Upper lobe of left lung (tissue), 6 donors: ENCODE results near the gene TBPL2. TPM values are rescaled to one million over a fixed set of nuclear protein-coding genes. Genes with fewer than 3 reads are reported as not detected.
"Not testable (repeated sequence)": the region's sequence is repeated elsewhere in the genome, so short reads cannot be mapped to it uniquely, and the experiment has no call there.

ENCODE experiments used
- ATAC-seq, 2 donors: fragments of 200-7000 bp; cut with Tn5 transposase; one replicate each; pipeline ENCODE4 v1.9.1; 2022; ENCODE audit warnings: mild to moderate bottlenecking in 2 of 2, moderate library complexity in 2 of 2; ENCODE audit not compliant: low FRiP score in 2 of 2
- DNase-seq, 2 donors: peaks; one replicate each; pipeline ENCODE4 v3.0.0-alpha.2; 2019 to 2020
- H3K27ac ChIP-seq, 4 donors: fragments of 200-600 bp; sonication (generic); one replicate each; pipeline ENCODE4 v1.5.1; 2016 to 2019
- H3K27me3 ChIP-seq, 4 donors: fragments of 200-600 bp; sonication (generic); one replicate each; pipeline ENCODE4 v1.5.1; 2017 to 2019
- H3K36me3 ChIP-seq, 4 donors: fragments of 200-600 bp; sonication (generic); one replicate each; pipeline ENCODE4 v1.5.1; 2016 to 2019
- H3K4me1 ChIP-seq, 4 donors: fragments of 200-600 bp; sonication (generic); one replicate each; pipeline ENCODE4 v1.5.1; 2018 to 2019
- H3K4me3 ChIP-seq, 4 donors: fragments of 200-600 bp; sonication (generic); one replicate each; pipeline ENCODE4 v1.5.1; 2017 to 2019; ENCODE audit warnings: mild to moderate bottlenecking in 2 of 4, moderate library complexity in 1 of 4
- H3K9me3 ChIP-seq, 4 donors: fragments of 200-600 bp; sonication (generic); one replicate each; pipeline ENCODE4 v1.5.1; 2018 to 2019
- CTCF ChIP-seq, 6 experiments: fragments of 450-650 bp in 4 of 6; fragments of 200-600 bp in 2 of 6; sonication (generic) in 2 of 6; IDR thresholded peaks; one replicate each; pipeline ENCODE4 v1.5.1; 2016 to 2019; ENCODE audit warnings: antibody characterized with exemption in 6 of 6
- EP300 ChIP-seq, 4 donors: sonication (generic); formaldehyde crosslinking; IDR thresholded peaks; one replicate each; pipeline ENCODE4 v1.5.1; 2017; ENCODE audit warnings: antibody characterized with exemption in 4 of 4, control low read depth in 2 of 4
- POLR2A ChIP-seq, 4 donors: fragments of 450-650 bp; IDR thresholded peaks; one replicate each; pipeline ENCODE4 v1.5.1; 2016 to 2017; ENCODE audit warnings: antibody characterized with exemption in 4 of 4, mild to moderate bottlenecking in 2 of 4
- POLR2AphosphoS5 ChIP-seq, 2 donors: sonication (generic); formaldehyde crosslinking; IDR thresholded peaks; one replicate each; pipeline ENCODE4 v1.5.1; 2017; ENCODE audit warnings: antibody characterized with exemption in 2 of 2
- WGBS, 2 donors: methylation state at CpG; one replicate each; pipeline ENCODE4 v1.1.5; 2017 to 2018; 5-methylcytosine and 5-hydroxymethylcytosine counted together
- total RNA-seq, 6 donors: library from RNA; depleted of rRNA in 4 of 6; stranded (reverse); fragments of >200 nt in 4 of 6; gene quantifications; one replicate each; pipeline versions ENCODE4 v1.1.0 to v1.2.1, GENCODE V29; 2016 to 2021
- donor health status: DM: no; HTN: no; CAD: no; lungs with moderate emphysema.
- donor health status: DM: no; HTN: yes; CAD: no; lungs with severe emphysema.

TBPL2 gene
- not detected for total RNA-seq

- peak in 1 of 2 donors; percentile 78 for DNase-seq
- H3K27me3 ChIP-seq: no peaks in the 10 kb centered on the region
- ATAC-seq: peak; percentile 40
- 43 to 63% methylated on average over 7 to 22 of the region's 29 CpGs for WGBS, 2 donors
- TF ChIP-seq POLR2A (IDR thresholded peaks at IDR 0.05) (no peak), EP300 (IDR thresholded peaks at IDR 0.05) (no peak), CTCF (IDR thresholded peaks at IDR 0.05) (no peak), POLR2AphosphoS5 (IDR thresholded peaks at IDR 0.05) (no peak)
- H3K9me3 ChIP-seq: no peaks in the 10 kb centered on the region
- H3K4me3 ChIP-seq: no peak within 1 kb of the TSS
- H3K36me3 ChIP-seq: no peaks in the 10 kb centered on the region
- H3K27ac ChIP-seq: no peak within 1 kb of the TSS
- peaks cover 0 to 5% (median 0%) of the 10 kb centered on the region in 4 donors for H3K4me1 ChIP-seq
These were observed at the start of gene TBPL2 for GRCh38 chr14:55440385-55440784. Gene TBPL2, minus strand, starts transcription at chr14:55440616. Its CDS starts 167 bp downstream, at chr14:55440449.

DNA sequence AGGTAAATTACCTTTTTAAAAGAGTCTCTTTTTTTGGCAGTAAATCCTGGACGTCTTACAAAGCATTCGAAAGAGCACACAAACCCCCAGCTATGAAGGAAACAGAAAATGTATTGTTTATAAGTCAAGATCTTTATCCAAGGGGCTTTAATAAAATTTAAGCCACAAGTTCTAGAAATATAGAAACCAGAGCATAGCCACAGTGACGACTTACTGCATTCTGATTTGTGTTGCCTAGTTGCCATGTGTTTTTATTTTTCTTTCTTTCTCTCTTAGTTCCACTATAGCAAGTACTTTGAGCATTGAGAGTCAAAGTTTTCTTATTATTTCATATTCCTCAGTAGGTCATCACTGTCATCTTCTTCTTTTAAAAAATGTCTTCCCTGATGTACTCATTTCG lies 47.8 kb upstream of the TBPL2 start:
- 40 to 44% methylated on average over 4 of the region's 4 CpGs for WGBS, 2 donors
- H3K27ac ChIP-seq: no peak overlapping the region
- H3K27me3 ChIP-seq: no peaks in the 10 kb centered on the region
- ATAC-seq (no peak), DNase-seq (no peak)
- TF ChIP-seq EP300 (IDR thresholded peaks at IDR 0.05) (no peak), POLR2AphosphoS5 (IDR thresholded peaks at IDR 0.05) (no peak), CTCF (IDR thresholded peaks at IDR 0.05) (no peak), POLR2A (IDR thresholded peaks at IDR 0.05) (no peak)
- H3K4me1 ChIP-seq: no peaks in the 10 kb centered on the region
- H3K36me3 ChIP-seq: no peaks in the 10 kb centered on the region
- H3K4me3 ChIP-seq: no peak overlapping the region
- no peaks in the 10 kb centered on the region for H3K9me3 ChIP-seq

- Histone ChIP-seq H3K27me3 (no peaks in the 10 kb centered on the region), H3K4me1 (no peaks in the 10 kb centered on the region), H3K36me3 (no peaks in the 10 kb centered on the region), H3K4me3 (no peak overlapping the region), H3K9me3 (no peaks in the 10 kb centered on the region), H3K27ac (no peak overlapping the region)
- DNase-seq (no peak), ATAC-seq (no peak)
- no peak for TF ChIP-seq POLR2AphosphoS5 (IDR thresholded peaks at IDR 0.05)
- TF ChIP-seq CTCF (IDR thresholded peaks at IDR 0.05): no peak
- no peak for TF ChIP-seq EP300 (IDR thresholded peaks at IDR 0.05)
- TF ChIP-seq POLR2A (IDR thresholded peaks at IDR 0.05): no peak
- WGBS, 2 donors: 69 to 79% methylated on average over 4 of the region's 4 CpGs
These were observed 42.7 kb upstream of the TBPL2 start for GRCh38 chr14:55482936-55483605.

DNA sequence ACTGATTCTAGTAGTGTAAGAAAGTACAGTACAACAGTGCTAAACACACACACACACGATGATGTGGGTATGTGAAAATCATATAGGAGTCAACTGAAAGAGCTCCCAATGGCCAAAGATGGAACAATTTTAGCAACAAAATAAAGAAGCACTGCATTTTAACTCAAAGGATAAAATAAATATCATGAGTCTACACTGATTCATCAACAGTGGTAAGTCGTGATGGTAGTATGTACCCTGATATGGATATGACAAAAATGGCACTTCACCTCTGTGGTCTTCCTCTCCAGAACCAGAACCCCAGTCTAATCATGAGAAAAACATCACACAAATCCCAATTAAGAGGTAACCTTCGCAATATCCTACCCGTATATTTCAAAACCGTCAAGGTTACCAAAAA lies 41.4 kb upstream of the TBPL2 start:
- ATAC-seq: no peak
- Histone ChIP-seq H3K4me3 (no peak overlapping the region), H3K4me1 (no peaks in the 10 kb centered on the region), H3K9me3 (no peaks in the 10 kb centered on the region), H3K27ac (no peak overlapping the region), H3K36me3 (no peaks in the 10 kb centered on the region), H3K27me3 (no peaks in the 10 kb centered on the region)
- 83 to 86% methylated on average over 5 of the region's 5 CpGs for WGBS, 2 donors
- TF ChIP-seq POLR2AphosphoS5 (IDR thresholded peaks at IDR 0.05): no peak
- no peak for TF ChIP-seq CTCF (IDR thresholded peaks at IDR 0.05)
- TF ChIP-seq EP300 (IDR thresholded peaks at IDR 0.05): no peak
- TF ChIP-seq POLR2A (IDR thresholded peaks at IDR 0.05): no peak
- no peak for DNase-seq

GRCh38 chr14:55477680-55478079 lies 37.3 kb upstream of the TBPL2 start:
- TF ChIP-seq CTCF (IDR thresholded peaks at IDR 0.05): no peak
- TF ChIP-seq POLR2AphosphoS5 (IDR thresholded peaks at IDR 0.05): no peak
- TF ChIP-seq POLR2A (IDR thresholded peaks at IDR 0.05): no peak
- TF ChIP-seq EP300 (IDR thresholded peaks at IDR 0.05): no peak
- 70 to 92% methylated on average over 3 to 4 of the region's 4 CpGs for WGBS, 2 donors
- Histone ChIP-seq H3K27ac (no peak overlapping the region), H3K4me1 (no peaks in the 10 kb centered on the region), H3K4me3 (no peak overlapping the region), H3K36me3 (no peaks in the 10 kb centered on the region), H3K27me3 (no peaks in the 10 kb centered on the region), H3K9me3 (no peaks in the 10 kb centered on the region)
- DNase-seq (no peak), ATAC-seq (no peak)

DNA sequence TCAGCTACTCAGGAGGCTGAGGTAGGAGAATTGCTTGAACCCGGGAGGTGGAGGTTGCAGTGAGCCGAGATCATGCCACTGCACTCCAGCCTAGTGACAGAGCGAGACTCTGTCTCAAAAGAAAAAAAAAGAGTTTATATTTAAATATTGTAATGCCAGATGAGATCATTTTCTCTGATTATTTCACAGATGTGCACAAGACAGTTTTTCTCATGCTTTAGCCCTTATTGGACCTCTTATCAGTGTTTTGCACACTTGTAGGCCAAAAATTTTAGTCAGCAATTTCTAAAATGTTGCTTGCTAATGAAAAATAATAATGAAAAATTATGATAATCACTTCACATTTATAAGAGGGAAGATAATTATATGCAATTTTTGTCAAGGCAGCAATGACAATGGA lies 36.0 kb upstream of the TBPL2 start:
- H3K4me3 ChIP-seq, H3K36me3 ChIP-seq, H3K27me3 ChIP-seq, H3K9me3 ChIP-seq, ATAC-seq, H3K27ac ChIP-seq, H3K4me1 ChIP-seq, DNase-seq: not testable (repeated sequence)
- 95 to 99% methylated on average over 3 of the region's 3 CpGs for WGBS, 2 donors
